Osteocyte (in vitro differentiated cells): ENCODE measurements around the gene EDNRA. TPM values are rescaled to one million over a fixed set of nuclear protein-coding genes. Genes with fewer than 3 reads are reported as not detected.

Source experiments
- DNase-seq: peaks from one replicate; pipeline ENCODE4 v3.0.0; 2021; ENCODE audit warnings: mixed read lengths; ENCODE audit not compliant: unreplicated experiment; ENCODE audit errors: extremely low spot score
- H3K27ac Mint-ChIP-seq: one replicate; pipeline ENCODE4 v1.8.0; 2021; ENCODE audit warnings: mild to moderate bottlenecking, mixed read lengths; ENCODE audit not compliant: unreplicated experiment
- H3K27me3 Mint-ChIP-seq: one replicate; pipeline ENCODE4 v1.8.0; 2021; ENCODE audit warnings: mixed read lengths; ENCODE audit not compliant: unreplicated experiment
- H3K36me3 Mint-ChIP-seq: one replicate; pipeline ENCODE4 v1.8.0; 2021; ENCODE audit warnings: mixed read lengths; ENCODE audit not compliant: unreplicated experiment
- H3K4me1 Mint-ChIP-seq: one replicate; pipeline ENCODE4 v1.8.0; 2021; ENCODE audit warnings: mixed read lengths; ENCODE audit not compliant: unreplicated experiment
- H3K4me3 Mint-ChIP-seq: one replicate; pipeline ENCODE4 v1.8.0; 2021; ENCODE audit warnings: mild to moderate bottlenecking, moderate library complexity, mixed read lengths; ENCODE audit not compliant: unreplicated experiment
- H3K9me3 Mint-ChIP-seq: one replicate; pipeline ENCODE4 v1.8.0; 2021; ENCODE audit warnings: mixed read lengths; ENCODE audit not compliant: unreplicated experiment
- total RNA-seq: library from RNA; stranded (reverse); gene quantifications from 2 replicates; pipeline ENCODE4 v1.2.1, GENCODE V29; 2021
- TF ChIP-seq, protein P1 (sequence below): fragments of 200-600 bp; sonication (generic); IDR thresholded peaks from 2 replicates; pipeline ENCODE4 v1.5.0; 2021; ENCODE audit warnings: antibody characterized with exemption, mild to moderate bottlenecking, moderate library complexity

EDNRA gene
- total RNA-seq, 1 donor from 2014 or later = 181 TPM

DNA sequence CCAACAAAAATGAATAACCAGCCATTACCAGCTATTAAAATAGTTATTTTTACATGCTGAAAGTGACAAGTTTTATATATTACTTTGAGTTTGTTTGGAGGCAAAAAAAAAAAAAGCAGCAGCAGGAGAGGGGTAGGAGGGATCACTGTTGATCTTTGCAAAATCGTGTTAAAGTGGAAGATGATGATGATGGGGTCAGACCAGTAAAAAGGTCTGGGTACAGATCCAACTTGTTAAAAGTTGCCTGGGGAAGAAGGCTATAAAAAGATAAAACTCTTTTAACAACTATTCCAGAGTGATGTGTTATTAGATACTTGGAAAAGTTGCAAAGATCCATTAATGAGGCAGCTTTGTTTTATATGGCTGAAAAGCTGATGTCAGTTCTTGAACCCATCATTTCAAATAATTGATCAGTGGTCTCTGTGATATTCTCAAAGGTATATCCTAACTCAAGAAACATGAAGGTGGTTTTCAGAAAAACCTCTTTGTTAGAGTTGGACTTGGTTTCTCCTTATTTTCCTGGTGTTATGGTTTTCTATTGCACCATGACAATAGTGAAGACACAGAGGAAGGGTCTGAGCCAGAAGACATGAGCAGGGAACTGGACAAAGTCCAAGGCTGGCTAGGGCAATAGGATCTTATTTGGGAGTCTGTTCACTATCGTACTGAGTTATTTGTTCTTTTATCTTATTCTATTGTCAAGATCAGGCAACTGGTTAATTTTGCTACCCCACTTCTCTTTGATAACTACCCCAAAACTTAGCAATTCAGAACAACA lies 44.8 kb downstream of the EDNRA start:
- Mint-ChIP-seq H3K36me3 (peaks cover 58% of the 10 kb centered on the region), H3K4me3 (no peak overlapping the region), H3K27me3 (no peaks in the 10 kb centered on the region), H3K9me3 (peaks cover 5% of the 10 kb centered on the region), H3K27ac (peak overlapping the region; percentile 66), H3K4me1 (peaks cover 66% of the 10 kb centered on the region)
- TF ChIP-seq, protein P1, sequence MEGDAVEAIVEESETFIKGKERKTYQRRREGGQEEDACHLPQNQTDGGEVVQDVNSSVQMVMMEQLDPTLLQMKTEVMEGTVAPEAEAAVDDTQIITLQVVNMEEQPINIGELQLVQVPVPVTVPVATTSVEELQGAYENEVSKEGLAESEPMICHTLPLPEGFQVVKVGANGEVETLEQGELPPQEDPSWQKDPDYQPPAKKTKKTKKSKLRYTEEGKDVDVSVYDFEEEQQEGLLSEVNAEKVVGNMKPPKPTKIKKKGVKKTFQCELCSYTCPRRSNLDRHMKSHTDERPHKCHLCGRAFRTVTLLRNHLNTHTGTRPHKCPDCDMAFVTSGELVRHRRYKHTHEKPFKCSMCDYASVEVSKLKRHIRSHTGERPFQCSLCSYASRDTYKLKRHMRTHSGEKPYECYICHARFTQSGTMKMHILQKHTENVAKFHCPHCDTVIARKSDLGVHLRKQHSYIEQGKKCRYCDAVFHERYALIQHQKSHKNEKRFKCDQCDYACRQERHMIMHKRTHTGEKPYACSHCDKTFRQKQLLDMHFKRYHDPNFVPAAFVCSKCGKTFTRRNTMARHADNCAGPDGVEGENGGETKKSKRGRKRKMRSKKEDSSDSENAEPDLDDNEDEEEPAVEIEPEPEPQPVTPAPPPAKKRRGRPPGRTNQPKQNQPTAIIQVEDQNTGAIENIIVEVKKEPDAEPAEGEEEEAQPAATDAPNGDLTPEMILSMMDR = no peak
- no peak for DNase-seq

DNA sequence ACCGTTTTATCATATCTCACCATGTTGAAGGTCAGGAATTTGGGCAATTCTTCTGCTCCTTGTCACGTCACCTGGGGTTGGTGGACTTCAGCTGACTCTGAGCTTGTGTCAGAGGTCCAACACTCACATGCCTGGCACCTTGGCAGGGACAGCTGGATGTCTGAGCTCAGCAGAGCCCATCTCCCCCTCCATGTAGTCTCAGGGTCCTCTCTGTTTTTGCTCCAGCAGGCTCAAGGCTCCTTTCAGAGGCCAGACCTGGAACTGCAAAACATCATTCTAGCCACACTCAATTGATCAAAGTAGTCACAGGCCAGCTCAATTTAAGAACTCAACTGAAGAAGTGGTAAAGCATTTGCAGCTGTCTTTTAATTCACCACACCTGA lies 45.4 kb downstream of the EDNRA start:
- DNase-seq = no peak
- H3K27ac Mint-ChIP-seq = peak overlapping the region; percentile 63
- H3K4me1 Mint-ChIP-seq = peaks cover 71% of the 10 kb centered on the region
- H3K36me3 Mint-ChIP-seq = peaks cover 62% of the 10 kb centered on the region
- peaks cover 5% of the 10 kb centered on the region for H3K9me3 Mint-ChIP-seq
- no peaks in the 10 kb centered on the region for H3K27me3 Mint-ChIP-seq
- H3K4me3 Mint-ChIP-seq = no peak overlapping the region
- TF ChIP-seq, protein P1 = peak; percentile 15

DNA sequence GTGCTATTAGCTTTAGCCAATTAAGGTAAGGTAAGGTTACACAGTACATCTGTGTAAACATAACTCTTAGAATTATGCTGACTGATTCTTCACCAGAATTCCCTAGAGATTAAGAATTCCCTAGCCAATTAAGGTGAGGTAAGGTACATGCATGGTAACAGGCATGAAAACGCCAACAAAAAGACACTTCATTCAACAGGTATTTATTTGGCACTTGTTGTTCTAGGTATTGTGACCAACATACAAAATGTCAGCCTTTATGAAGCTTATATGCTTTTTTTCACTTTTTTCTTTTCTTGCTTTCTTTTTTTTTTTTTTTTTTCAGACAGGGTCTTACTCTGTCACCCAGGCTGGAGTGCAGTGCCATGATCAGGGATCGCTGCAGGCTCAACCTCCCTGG lies 47.2 kb downstream of the EDNRA start:
- Mint-ChIP-seq H3K4me3 (no peak overlapping the region), H3K27me3 (no peaks in the 10 kb centered on the region), H3K4me1 (peaks cover 79% of the 10 kb centered on the region), H3K9me3 (peaks cover 5% of the 10 kb centered on the region), H3K36me3 (peaks cover 57% of the 10 kb centered on the region), H3K27ac (peak overlapping the region; percentile 70)
- no peak for DNase-seq
- TF ChIP-seq, protein P1 = no peak

DNA sequence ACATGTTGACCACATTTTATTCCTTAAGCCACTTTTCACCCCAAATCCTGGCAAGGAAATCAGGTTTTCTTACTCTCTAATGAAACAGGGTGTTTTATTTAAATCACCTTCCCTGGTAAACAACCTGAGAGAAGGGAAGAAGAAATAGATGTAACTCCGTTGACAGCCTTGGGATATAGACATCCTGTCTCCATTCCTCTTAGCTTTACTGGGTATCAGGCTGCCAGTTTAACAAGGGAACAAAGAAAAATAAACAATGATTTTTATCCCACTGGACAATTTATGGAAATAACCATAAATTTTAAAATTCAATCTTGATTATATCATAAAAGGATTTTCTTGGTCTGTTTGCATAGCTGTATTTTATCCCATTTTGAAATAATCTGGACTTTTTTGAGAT lies 49.2 kb downstream of the EDNRA start:
- Mint-ChIP-seq H3K4me1 (peaks cover 81% of the 10 kb centered on the region), H3K4me3 (no peak overlapping the region), H3K27me3 (no peaks in the 10 kb centered on the region), H3K27ac (peak overlapping the region; percentile 81), H3K9me3 (peaks cover 5% of the 10 kb centered on the region), H3K36me3 (peaks cover 63% of the 10 kb centered on the region)
- DNase-seq = no peak
- TF ChIP-seq, protein P1 = no peak

DNA sequence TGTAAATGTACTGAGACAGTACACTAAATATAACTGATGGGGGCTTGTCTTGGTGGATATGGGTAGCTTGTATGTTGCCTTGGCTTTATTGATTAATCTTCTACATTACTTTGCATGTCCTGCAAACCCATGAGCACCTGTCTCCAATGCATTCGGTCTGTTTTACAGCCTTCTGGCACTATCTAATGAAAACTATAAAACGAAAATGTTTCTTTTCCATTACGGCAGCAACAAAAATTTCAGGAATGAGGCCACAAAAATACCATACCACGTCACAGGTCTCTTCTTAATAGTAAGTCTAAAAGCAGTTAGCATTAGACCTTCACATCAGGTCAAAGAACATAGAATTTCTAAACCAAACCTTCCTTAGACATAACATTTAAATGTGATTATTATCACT lies 49.8 kb downstream of the EDNRA start:
- Mint-ChIP-seq H3K36me3 (peaks cover 64% of the 10 kb centered on the region), H3K27me3 (no peaks in the 10 kb centered on the region), H3K9me3 (peaks cover 5% of the 10 kb centered on the region), H3K4me3 (no peak overlapping the region), H3K27ac (peak overlapping the region; percentile 81), H3K4me1 (peaks cover 75% of the 10 kb centered on the region)
- TF ChIP-seq, protein P1 = no peak
- no peak for DNase-seq
